Activated T-helper 17 cell treated with anti-CD3 and anti-CD28 coated beads, Interleukin-2, amount 50 U/mL, for 72 hours (primary cell): ENCODE results near the gene SCN10A. TPM values are rescaled to one million over a fixed set of nuclear protein-coding genes. Genes with fewer than 3 reads are reported as not detected.
A peak's percentile ranks its signal among the peaks of the same experiment; 100 is the strongest.

ENCODE experiments used
- ATAC-seq: fragments of 150-1000 bp; cut with Tn5 transposase; replicated peaks from 2 replicates; pipeline ENCODE4 v1.10.0; 2021; ENCODE audit warnings: mild to moderate bottlenecking, moderate library complexity
- H3K27ac Mint-ChIP-seq: one replicate; pipeline ENCODE4 v1.8.0; 2022; ENCODE audit warnings: mixed read lengths
- H3K27me3 Mint-ChIP-seq: one replicate; pipeline ENCODE4 v1.8.0; 2022; ENCODE audit warnings: mixed read lengths
- H3K36me3 Mint-ChIP-seq: one replicate; pipeline ENCODE4 v1.8.0; 2022; ENCODE audit warnings: low read depth, mild to moderate bottlenecking, mixed read lengths
- H3K4me1 Mint-ChIP-seq: one replicate; pipeline ENCODE4 v1.8.0; 2022; ENCODE audit warnings: mixed read lengths
- H3K4me3 Mint-ChIP-seq: one replicate; pipeline ENCODE4 v1.8.0; 2022; ENCODE audit warnings: mild to moderate bottlenecking, mixed read lengths
- H3K9me3 Mint-ChIP-seq: one replicate; pipeline ENCODE4 v1.8.0; 2022; ENCODE audit warnings: mixed read lengths
- total RNA-seq, 2 donors: library from RNA; stranded (reverse); gene quantifications; one replicate each; pipeline ENCODE4 v1.2.3, GENCODE V29; 2022

Gene SCN10A
- total RNA-seq, 2 donors from 2014 or later: not detected

DNA sequence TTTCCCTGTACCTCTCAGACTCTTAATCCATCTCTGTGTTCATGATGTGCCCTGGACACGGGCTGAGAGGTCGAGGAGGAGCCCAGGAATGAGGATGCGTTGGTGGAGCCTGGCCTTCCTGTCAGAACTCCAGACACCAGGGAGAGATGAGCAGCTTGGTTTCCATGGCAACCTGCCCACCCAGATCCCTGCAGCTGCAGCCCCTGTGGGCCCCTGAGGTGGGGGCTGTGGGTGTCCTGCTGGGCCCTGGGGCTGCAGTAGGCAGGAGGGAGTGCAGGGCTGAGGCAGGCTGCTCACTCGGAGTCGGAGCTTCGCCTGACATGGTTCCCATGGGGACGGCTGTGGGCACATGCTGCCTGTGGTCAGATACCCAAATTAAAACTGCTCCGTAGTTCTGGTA, 7.7 kb upstream of the SCN10A start:
- Mint-ChIP-seq H3K27me3 (peaks cover 14% of the 10 kb centered on the region), H3K36me3 (no peaks in the 10 kb centered on the region), H3K4me3 (no peak overlapping the region), H3K4me1 (no peaks in the 10 kb centered on the region), H3K9me3 (no peaks in the 10 kb centered on the region), H3K27ac (no peak overlapping the region)
- ATAC-seq: no peak

DNA sequence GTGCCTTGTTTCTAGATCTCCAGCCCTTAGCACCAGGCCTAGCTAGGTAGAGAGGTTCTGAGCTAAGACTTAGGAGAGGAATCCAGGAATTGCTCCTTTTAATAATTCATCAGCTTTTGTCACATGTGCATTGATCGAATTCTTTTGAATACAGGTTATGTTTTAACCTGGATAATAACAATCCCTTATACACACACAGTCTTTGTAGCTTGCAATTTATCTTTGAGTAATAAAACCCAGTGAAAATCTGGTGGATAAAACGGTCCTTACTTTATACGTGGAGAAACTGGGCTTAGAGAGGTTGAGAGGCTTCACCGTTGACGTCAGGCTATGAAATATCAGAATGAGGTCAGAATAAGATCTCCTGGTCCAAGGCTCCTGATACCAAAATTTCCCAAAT, 7.2 kb upstream of the SCN10A start:
- Mint-ChIP-seq H3K27me3 (peaks cover 14% of the 10 kb centered on the region), H3K36me3 (no peaks in the 10 kb centered on the region), H3K9me3 (no peaks in the 10 kb centered on the region), H3K4me1 (no peaks in the 10 kb centered on the region), H3K4me3 (no peak overlapping the region), H3K27ac (no peak overlapping the region)
- ATAC-seq: no peak

DNA sequence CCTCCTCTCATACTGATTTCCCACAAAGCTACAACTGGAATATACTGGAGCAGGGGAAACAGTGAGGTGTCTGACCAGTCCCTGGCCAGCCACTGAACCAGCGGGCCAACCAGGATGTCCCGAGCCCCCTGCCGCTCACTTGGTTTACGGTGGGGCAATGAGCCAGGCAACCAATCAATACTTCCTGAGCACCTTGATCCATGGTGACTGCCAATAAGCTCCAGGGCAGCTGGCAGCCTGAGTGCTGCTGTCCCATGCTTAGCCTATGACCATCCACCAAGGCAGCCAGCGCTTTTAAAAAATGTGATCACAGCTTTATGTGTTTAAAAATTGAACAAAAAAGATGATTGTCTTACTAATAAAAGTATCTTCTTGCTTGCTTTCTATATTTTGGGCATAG, 4.2 kb downstream of the SCN10A start:
- Mint-ChIP-seq H3K9me3 (peaks cover 9% of the 10 kb centered on the region), H3K4me3 (no peak overlapping the region), H3K36me3 (no peaks in the 10 kb centered on the region), H3K27ac (no peak overlapping the region), H3K4me1 (no peaks in the 10 kb centered on the region), H3K27me3 (peaks cover 30% of the 10 kb centered on the region)
- ATAC-seq: no peak

DNA sequence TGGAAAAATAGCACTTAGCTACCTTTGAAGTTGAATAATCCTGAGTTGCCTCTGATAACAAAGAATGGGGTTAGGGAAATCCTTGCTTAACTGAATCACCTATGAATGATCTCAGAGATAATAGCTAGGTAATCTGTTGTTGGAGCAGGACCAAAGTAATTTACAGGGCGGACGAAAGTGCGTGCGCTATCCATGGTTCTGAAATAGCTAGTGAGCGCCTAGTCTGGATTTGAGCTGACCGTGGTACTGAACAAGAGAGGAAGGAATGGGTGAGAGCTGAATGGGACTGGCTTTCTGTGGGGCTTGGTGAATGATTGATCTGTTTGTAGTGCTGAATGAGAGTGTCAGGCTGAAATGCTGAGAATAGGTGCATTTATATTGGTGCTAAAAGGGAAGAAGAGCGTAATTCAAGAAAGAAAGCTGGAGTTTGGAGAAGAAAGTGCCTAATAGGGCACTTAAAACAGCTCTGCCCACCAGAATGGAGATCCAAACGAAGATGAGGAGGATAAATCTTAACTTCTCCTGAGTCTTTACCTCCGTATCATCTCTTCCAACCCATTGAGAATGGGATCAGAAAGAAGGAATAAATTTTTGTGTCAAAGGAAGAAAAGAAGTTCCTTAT, 10.1 kb downstream of the SCN10A start:
- Mint-ChIP-seq H3K27me3 (peaks cover 11% of the 10 kb centered on the region), H3K4me3 (no peak overlapping the region), H3K27ac (no peak overlapping the region), H3K36me3 (no peaks in the 10 kb centered on the region), H3K9me3 (peaks cover 14% of the 10 kb centered on the region), H3K4me1 (peaks cover 5% of the 10 kb centered on the region)
- ATAC-seq: no peak

DNA sequence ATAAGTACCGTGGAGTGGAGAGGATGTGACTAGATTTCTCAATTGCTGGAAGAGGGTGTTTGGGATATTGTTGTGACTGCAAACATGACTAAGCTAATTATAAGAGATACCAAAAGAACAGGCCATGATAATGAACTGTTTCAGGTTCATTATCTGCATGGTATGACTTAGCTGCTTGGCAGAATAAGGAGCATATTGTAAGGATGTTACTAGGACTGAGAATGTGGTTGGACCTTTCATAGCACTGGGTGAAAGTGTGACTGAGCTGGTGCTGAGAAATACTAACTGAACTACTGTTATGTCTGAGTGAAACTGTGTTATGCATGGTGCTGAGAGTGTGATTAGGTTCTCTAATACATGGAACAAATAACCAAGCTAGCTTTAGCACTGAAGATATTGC, 11.0 kb downstream of the SCN10A start:
- Mint-ChIP-seq H3K9me3 (peaks cover 14% of the 10 kb centered on the region), H3K27me3 (peaks cover 11% of the 10 kb centered on the region), H3K4me1 (peaks cover 5% of the 10 kb centered on the region), H3K27ac (no peak overlapping the region), H3K36me3 (no peaks in the 10 kb centered on the region), H3K4me3 (no peak overlapping the region)
- ATAC-seq: peak; percentile 80

DNA sequence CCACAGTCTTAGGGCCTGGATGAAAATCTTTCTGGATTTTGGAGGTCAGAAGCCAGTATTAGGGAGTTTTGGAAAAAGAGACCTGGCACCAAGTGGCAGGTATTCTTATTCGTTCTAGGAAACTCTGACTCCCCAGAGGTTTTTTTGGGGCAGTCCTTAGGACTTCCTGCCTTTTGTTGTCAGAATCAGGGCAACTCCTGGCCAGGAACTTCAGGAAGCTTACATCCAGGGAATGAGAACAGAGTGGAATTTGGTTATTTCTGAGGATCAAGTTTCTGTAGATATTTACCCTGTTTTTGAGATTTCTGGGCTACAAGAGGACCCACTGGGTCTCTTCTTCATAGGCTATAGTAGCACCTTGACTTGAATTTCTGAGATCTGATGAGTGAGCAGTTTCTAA, 15.5 kb downstream of the SCN10A start:
- Mint-ChIP-seq H3K27ac (no peak overlapping the region), H3K27me3 (peaks cover 12% of the 10 kb centered on the region), H3K9me3 (no peaks in the 10 kb centered on the region), H3K36me3 (no peaks in the 10 kb centered on the region), H3K4me3 (no peak overlapping the region), H3K4me1 (no peaks in the 10 kb centered on the region)
- ATAC-seq: no peak

DNA sequence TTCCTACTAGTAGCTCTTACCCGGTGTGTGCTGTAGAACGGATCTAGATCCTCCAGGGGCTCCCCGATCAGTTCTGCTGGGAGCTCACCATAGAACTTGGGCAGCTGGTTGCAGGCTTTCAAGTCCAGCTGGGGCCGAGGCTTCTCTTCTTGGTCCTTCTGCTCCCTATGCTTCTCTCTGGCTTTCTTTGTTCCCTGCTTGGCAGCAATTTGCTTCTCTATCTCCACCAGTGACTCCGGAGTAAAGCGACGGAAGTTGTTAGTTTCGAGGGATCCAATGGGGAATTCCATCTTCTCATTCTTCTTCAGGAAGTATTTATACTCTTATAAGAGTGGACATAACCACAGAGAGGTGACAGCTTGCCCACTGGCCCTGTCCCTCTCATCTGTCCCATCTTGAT, 22.3 kb downstream of the SCN10A start:
- Mint-ChIP-seq H3K4me1 (no peaks in the 10 kb centered on the region), H3K36me3 (no peaks in the 10 kb centered on the region), H3K9me3 (no peaks in the 10 kb centered on the region), H3K27me3 (peaks cover 7% of the 10 kb centered on the region), H3K4me3 (no peak overlapping the region), H3K27ac (no peak overlapping the region)
- ATAC-seq: no peak

DNA sequence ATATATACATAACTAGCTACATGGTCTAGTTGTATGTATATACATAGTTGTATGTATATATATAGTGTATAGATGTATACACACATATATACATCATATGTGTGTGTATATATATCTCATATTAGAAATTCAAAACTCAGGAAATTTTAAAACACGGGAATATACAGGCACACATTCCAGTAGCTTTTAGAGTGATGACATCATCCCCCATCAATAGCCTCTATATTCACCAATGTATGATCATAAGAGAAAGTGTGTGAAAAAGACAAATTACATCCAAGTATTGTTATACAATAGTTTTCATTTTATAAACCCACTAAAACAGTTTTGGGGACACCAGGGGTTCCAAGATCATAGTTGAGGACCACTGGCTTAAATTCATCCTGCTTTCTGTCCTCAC, 23.0 kb downstream of the SCN10A start:
- no peak overlapping the region for H3K4me3 Mint-ChIP-seq
- H3K36me3 Mint-ChIP-seq: no peaks in the 10 kb centered on the region
- peaks cover 6% of the 10 kb centered on the region for H3K27me3 Mint-ChIP-seq
- no peak overlapping the region for H3K27ac Mint-ChIP-seq
- ATAC-seq: no peak
- no peaks in the 10 kb centered on the region for H3K9me3 Mint-ChIP-seq
- H3K4me1 Mint-ChIP-seq: no peaks in the 10 kb centered on the region

DNA sequence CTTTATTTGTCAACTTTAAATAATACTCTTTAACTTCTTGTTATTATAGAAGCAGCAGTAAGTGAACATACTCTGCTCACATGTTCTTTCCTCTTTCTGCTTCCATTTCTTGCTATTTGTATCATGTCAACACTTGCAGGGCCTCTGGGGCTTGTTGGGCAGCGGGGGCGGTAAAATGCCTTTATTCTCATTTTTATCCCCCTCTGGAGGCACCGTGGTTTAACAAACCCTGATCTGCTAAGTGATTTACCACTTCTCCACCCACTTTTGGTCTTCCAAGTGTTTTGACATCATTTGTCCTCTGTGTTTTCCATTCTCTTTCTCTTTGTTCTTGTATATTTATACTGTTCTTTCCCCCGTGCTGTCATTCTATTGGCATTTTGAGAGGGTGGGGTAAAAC, 33.9 kb downstream of the SCN10A start:
- Mint-ChIP-seq H3K4me1 (no peaks in the 10 kb centered on the region), H3K4me3 (no peak overlapping the region), H3K9me3 (peaks cover 4% of the 10 kb centered on the region), H3K27me3 (peaks cover 25% of the 10 kb centered on the region), H3K36me3 (no peaks in the 10 kb centered on the region), H3K27ac (no peak overlapping the region)
- no peak for ATAC-seq

DNA sequence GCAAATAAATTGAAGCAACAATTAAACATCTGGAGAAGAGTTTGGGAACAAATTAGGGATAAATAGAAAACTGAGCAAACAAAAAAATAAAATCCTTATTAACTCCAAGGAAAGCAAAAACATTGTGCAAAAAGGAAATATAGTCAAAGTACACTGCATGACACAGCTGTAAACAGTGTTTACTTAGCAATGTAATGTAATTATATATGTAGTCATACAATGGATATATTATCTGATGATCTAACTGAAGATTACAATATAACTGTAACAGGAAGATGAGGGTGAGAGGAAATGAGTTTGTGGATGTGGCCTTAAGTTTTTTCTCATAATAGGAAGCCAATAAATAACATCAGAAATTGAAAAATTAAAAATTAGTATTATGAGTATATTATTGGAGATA, 42.5 kb downstream of the SCN10A start:
- Mint-ChIP-seq H3K4me3 (no peak overlapping the region), H3K27ac (no peak overlapping the region), H3K4me1 (no peaks in the 10 kb centered on the region), H3K27me3 (peaks cover 32% of the 10 kb centered on the region), H3K36me3 (no peaks in the 10 kb centered on the region), H3K9me3 (peaks cover 12% of the 10 kb centered on the region)
- no peak for ATAC-seq

DNA sequence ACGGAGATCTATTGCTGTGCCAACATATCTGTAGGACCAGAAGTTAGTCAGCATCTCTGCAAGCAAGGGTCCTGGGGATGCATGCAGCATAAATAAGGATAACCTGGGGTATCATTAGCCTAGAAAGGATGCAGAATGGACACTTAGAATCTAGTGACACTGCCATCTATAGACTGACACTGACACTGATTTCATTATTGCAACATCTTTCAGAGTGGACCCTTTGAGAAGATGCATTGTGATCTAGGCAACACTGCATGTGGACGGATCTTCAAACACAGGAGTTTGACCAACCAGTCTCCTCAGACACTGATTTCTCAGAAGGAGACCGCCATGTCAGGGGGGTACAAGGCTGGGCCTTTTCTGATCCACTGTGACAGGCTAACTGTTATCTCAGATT, 52.4 kb downstream of the SCN10A start:
- Mint-ChIP-seq H3K9me3 (peaks cover 7% of the 10 kb centered on the region), H3K4me1 (no peaks in the 10 kb centered on the region), H3K27me3 (peaks cover 16% of the 10 kb centered on the region), H3K27ac (no peak overlapping the region), H3K36me3 (no peaks in the 10 kb centered on the region), H3K4me3 (no peak overlapping the region)
- ATAC-seq: no peak

DNA sequence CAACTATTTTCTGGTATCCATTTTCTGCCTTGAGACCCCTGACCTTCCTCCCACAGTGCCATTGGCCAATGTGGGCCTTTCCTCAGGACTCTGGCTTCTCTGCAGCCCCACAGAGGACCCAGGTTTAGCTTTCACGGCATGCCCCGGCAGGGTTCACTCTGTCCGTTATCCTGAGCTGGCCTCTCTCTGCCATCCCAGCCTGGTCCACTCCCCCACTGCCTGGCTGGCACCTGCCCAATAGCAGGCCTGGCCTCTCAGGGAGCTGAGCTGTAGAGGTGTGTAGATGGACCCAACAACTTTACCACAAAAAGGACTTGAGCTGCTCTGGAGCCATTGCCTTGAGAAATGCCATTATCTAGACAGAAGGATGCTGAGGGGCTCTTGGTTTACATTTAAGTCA, 57.5 kb downstream of the SCN10A start:
- H3K36me3 Mint-ChIP-seq: no peaks in the 10 kb centered on the region
- no peak overlapping the region for H3K4me3 Mint-ChIP-seq
- peaks cover 21% of the 10 kb centered on the region for H3K27me3 Mint-ChIP-seq
- no peaks in the 10 kb centered on the region for H3K4me1 Mint-ChIP-seq
- no peak for ATAC-seq
- no peak overlapping the region for H3K27ac Mint-ChIP-seq
- no peaks in the 10 kb centered on the region for H3K9me3 Mint-ChIP-seq

DNA sequence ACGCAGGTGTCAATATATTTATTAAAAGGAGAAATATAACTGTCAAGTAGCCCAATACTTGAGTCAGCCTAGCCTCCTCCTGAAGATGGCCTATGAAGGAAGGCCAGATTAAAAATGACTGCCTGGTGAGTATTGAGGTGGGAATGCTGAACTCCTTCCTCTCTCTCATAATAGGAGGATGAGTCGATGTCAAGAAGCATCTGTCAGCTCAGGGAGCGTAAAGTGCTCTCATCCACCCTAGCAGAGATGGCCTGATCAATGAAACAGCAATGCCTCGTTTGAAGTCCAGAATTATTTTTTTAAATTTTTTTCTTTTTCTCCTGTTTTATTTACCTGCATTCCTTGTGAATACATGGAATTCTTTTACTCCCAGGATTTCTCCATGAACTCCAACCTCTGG, 58.3 kb downstream of the SCN10A start:
- Mint-ChIP-seq H3K27ac (no peak overlapping the region), H3K27me3 (peaks cover 21% of the 10 kb centered on the region), H3K36me3 (no peaks in the 10 kb centered on the region), H3K9me3 (no peaks in the 10 kb centered on the region), H3K4me1 (no peaks in the 10 kb centered on the region), H3K4me3 (no peak overlapping the region)
- ATAC-seq: no peak

DNA sequence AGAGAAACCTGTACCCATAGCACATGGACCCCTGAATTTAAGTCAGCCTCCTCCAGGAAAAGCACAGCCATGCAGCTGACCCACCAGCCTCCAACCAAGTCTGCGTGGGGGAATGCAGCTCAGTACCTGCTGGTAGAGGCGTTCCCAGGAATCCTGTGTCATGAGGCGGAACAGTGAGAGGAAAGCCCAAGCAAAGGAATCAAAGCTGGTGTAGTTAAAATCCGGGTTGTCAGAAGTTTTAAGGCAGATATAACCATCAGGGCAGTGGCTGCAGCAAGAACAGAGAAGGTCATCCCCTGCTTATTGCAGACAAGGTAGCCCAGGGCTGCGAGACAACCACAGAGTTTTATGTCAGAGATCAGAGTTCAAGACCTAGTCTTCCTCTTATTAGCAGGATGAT, 59.1 kb downstream of the SCN10A start:
- Mint-ChIP-seq H3K27ac (no peak overlapping the region), H3K9me3 (no peaks in the 10 kb centered on the region), H3K4me1 (no peaks in the 10 kb centered on the region), H3K27me3 (peaks cover 21% of the 10 kb centered on the region), H3K4me3 (no peak overlapping the region), H3K36me3 (no peaks in the 10 kb centered on the region)
- no peak for ATAC-seq

DNA sequence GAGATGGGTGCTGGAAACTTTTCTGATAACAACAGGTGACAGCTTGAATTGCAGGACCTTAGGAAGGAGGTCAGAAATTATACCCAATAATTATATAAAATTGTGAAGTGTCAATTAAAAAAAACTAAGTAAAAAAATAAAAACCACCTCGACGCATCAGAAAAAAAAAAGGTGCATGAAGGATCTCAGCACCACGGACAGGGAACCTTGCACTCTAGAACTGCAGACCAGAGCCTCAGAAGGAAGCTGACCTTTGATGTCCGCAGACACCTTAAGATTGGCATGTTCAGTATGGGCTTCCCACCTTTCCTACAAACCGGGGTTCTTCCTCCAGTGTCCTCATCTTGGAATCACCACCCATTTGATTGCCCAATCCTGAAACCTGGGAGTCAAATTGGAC, 60.9 kb downstream of the SCN10A start:
- H3K27me3 Mint-ChIP-seq: peaks cover 21% of the 10 kb centered on the region
- no peak overlapping the region for H3K4me3 Mint-ChIP-seq
- no peak overlapping the region for H3K27ac Mint-ChIP-seq
- no peaks in the 10 kb centered on the region for H3K4me1 Mint-ChIP-seq
- H3K36me3 Mint-ChIP-seq: no peaks in the 10 kb centered on the region
- H3K9me3 Mint-ChIP-seq: no peaks in the 10 kb centered on the region
- no peak for ATAC-seq

DNA sequence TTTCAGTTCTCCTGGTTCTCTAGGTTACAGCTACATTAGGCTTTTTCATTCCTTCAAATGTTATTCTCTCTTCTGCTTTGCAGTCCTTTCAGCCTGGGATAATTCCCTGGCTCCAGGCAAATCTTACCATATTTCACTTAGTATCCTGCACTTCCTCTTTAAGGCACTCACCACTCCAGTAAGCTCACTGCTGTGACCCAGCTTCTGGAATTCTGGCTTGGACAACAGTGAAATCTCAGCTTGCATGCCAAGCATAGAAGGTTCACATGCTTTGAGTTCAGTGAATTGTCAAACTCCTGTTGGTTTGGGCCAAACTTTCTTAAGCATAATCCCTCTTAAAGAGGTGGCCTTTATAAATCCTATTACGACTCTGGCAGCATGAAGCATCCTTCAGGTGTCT, 69.4 kb downstream of the SCN10A start:
- Mint-ChIP-seq H3K4me3 (no peak overlapping the region), H3K27me3 (peaks cover 14% of the 10 kb centered on the region), H3K9me3 (no peaks in the 10 kb centered on the region), H3K4me1 (no peaks in the 10 kb centered on the region), H3K27ac (no peak overlapping the region), H3K36me3 (no peaks in the 10 kb centered on the region)
- ATAC-seq: no peak
